GM23248 (cell line): Measurements from ENCODE around the gene CNGA2. TPM values are rescaled to one million over a fixed set of nuclear protein-coding genes. Genes with fewer than 3 reads are reported as not detected.
A peak's percentile ranks its signal among the peaks of the same experiment; 100 is the strongest.

Experiments used
- DNase-seq: peaks from one replicate; pipeline ENCODE4 v3.0.0-alpha.2; 2015
- H2AFZ ChIP-seq: fragments of 200-600 bp; sonication (generic); 2 replicates; pipeline ENCODE4 v1.6.1; 2016; ENCODE audit warnings: antibody characterized with exemption
- H3F3A ChIP-seq: fragments of 200-600 bp; sonication (generic); 2 replicates; pipeline ENCODE4 v1.6.1; 2016; ENCODE audit warnings: mild to moderate bottlenecking, antibody characterized with exemption, mixed run types; ENCODE audit not compliant: insufficient read depth
- H3K27ac ChIP-seq: fragments of 200-600 bp; sonication (generic); 2 replicates; pipeline ENCODE4 v1.5.1; 2016; ENCODE audit warnings: mild to moderate bottlenecking
- H3K27me3 ChIP-seq: fragments of 200-600 bp; sonication (generic); replicated peaks from 2 replicates; pipeline ENCODE4 v1.6.1; 2016; ENCODE audit warnings: mild to moderate bottlenecking; ENCODE audit not compliant: insufficient read depth
- H3K36me3 ChIP-seq: fragments of 200-600 bp; sonication (generic); 2 replicates; pipeline ENCODE4 v1.6.1; 2016; ENCODE audit warnings: low read depth, mild to moderate bottlenecking
- H3K4me1 ChIP-seq: fragments of 200-600 bp; sonication (generic); 2 replicates; pipeline ENCODE4 v1.6.1; 2016; ENCODE audit warnings: mild to moderate bottlenecking; ENCODE audit not compliant: insufficient read depth
- H3K4me2 ChIP-seq: fragments of 200-600 bp; sonication (generic); one replicate; pipeline ENCODE4 v1.6.1; 2016; ENCODE audit warnings: mild to moderate bottlenecking; ENCODE audit not compliant: unreplicated experiment
- H3K4me3 ChIP-seq: fragments of 200-600 bp; sonication (generic); 2 replicates; pipeline ENCODE4 v1.5.1; 2016; ENCODE audit warnings: mild to moderate bottlenecking
- H3K79me2 ChIP-seq: fragments of 200-600 bp; sonication (generic); 2 replicates; pipeline ENCODE4 v1.6.1; 2016; ENCODE audit warnings: mild to moderate bottlenecking; ENCODE audit not compliant: insufficient read depth
- H3K9ac ChIP-seq: fragments of 200-600 bp; sonication (generic); 2 replicates; pipeline ENCODE4 v1.6.1; 2016; ENCODE audit warnings: mild to moderate bottlenecking
- H3K9me2 ChIP-seq: fragments of 200-600 bp; sonication (generic); 2 replicates; pipeline ENCODE4 v1.6.1; 2016; ENCODE audit warnings: mixed run types, mild to moderate bottlenecking, moderate library complexity; ENCODE audit not compliant: insufficient read depth
- H3K9me3 ChIP-seq: fragments of 200-600 bp; sonication (generic); one replicate; pipeline ENCODE4 v1.6.1; 2017; ENCODE audit warnings: low read depth
- H4K20me1 ChIP-seq: fragments of 200-600 bp; sonication (generic); 2 replicates; pipeline ENCODE4 v1.6.0; 2016; ENCODE audit not compliant: insufficient read depth
- EZH2 ChIP-seq: fragments of 200-600 bp; sonication (generic); IDR thresholded peaks from 2 replicates; pipeline ENCODE4 v1.6.1; 2018; ENCODE audit warnings: antibody characterized with exemption, mild to moderate bottlenecking; ENCODE audit not compliant: insufficient read depth, poor library complexity, severe bottlenecking
- EZH2phosphoT487 ChIP-seq: fragments of 200-600 bp; sonication (generic); IDR thresholded peaks from 2 replicates; pipeline ENCODE4 v1.6.1; 2018; ENCODE audit warnings: antibody characterized with exemption, moderate library complexity, mild to moderate bottlenecking, low read depth; ENCODE audit not compliant: insufficient read depth
- WGBS, 2 experiments: methylation state at CpG; one replicate each; pipeline ENCODE4 v1.1.6; 2015 to 2017; ENCODE audit warnings: low lambda C conversion rate in 2 of 2, low coverage in 1 of 2; ENCODE audit errors: missing lambda C conversion rate in 2 of 2; 5-methylcytosine and 5-hydroxymethylcytosine counted together
- in situ Hi-C: fragments of 300-500 bp; cut with MboI; formaldehyde crosslinking; loops from 2 replicates; pipeline ENCODE4 v1.15.0; 2020
- polyA plus RNA-seq: library from polyadenylated mRNA; unstranded; fragments of >200 nt; fragmentation: Nextera tagmentation; extraction: Ambion mirVana; gene quantifications from 2 replicates; pipeline ENCODE4 v1.2.1, GENCODE V29; 2016
- total RNA-seq: library from RNA; depleted of rRNA; stranded (reverse); fragments of >200 nt; shearing (Covaris generic); gene quantifications from 2 replicates; pipeline ENCODE4 v1.2.3, GENCODE V29; 2014

Gene CNGA2
- total and polyA plus RNA-seq, 2 experiments from 2014 or later, result not detected

- H3F3A ChIP-seq, result no peaks in the 10 kb centered on the region
- no peak for TF ChIP-seq EZH2
- TF ChIP-seq EZH2phosphoT487, result no peak
- 82 to 89% methylated on average over 5 to 7 of the region's 7 CpGs for WGBS, 2 experiments
- H3K9ac ChIP-seq, result no peak overlapping the region
- no peaks in the 10 kb centered on the region for H3K79me2 ChIP-seq
- no peak overlapping the region for H3K4me2 ChIP-seq
- H4K20me1 ChIP-seq, result no peaks in the 10 kb centered on the region
- no peaks in the 10 kb centered on the region for H3K27me3 ChIP-seq
- no peak for DNase-seq
- in situ Hi-C loops, result no loop called here
- no peaks in the 10 kb centered on the region for H3K9me2 ChIP-seq
- no peaks in the 10 kb centered on the region for H3K36me3 ChIP-seq
- no peak overlapping the region for H3K4me3 ChIP-seq
- H2AFZ ChIP-seq, result no peak overlapping the region
- H3K27ac ChIP-seq, result no peak overlapping the region
- no peaks in the 10 kb centered on the region for H3K9me3 ChIP-seq
- no peaks in the 10 kb centered on the region for H3K4me1 ChIP-seq
Measured at GRCh38 chrX:151708821-151709220, 25.7 kb upstream of the CNGA2 start.

DNA sequence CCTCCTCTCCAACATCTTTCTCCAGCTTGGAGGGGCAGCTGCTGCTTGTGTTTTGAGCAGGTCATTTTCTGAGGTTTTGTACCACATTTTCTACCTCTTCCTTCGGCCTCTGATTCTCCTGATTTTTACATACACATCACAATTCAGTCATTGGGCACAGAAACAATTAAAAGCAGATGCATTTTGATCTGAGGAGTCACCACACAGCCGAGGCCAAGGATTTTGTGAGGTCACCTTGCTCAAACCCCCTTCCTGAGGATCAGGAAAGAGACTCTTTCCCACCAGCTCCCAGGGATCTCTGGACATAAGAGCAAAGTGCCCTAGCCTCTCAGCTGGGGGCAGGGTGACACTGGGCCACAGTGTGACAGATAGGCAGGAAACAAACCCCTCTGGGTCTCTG lies 24.1 kb upstream of the CNGA2 start:
- H3K9me2 ChIP-seq, result no peaks in the 10 kb centered on the region
- no peaks in the 10 kb centered on the region for H3K27me3 ChIP-seq
- H3K4me2 ChIP-seq, result no peak overlapping the region
- H2AFZ ChIP-seq, result no peak overlapping the region
- peak; percentile 44 for DNase-seq
- no peak overlapping the region for H3K27ac ChIP-seq
- TF ChIP-seq EZH2 (no peak), EZH2phosphoT487 (no peak)
- H4K20me1 ChIP-seq, result no peaks in the 10 kb centered on the region
- no peaks in the 10 kb centered on the region for H3K4me1 ChIP-seq
- no peaks in the 10 kb centered on the region for H3F3A ChIP-seq
- H3K9me3 ChIP-seq, result no peaks in the 10 kb centered on the region
- WGBS, 2 experiments, result 6 to 8% methylated on average over 2 of the region's 2 CpGs
- H3K4me3 ChIP-seq, result no peak overlapping the region
- no peaks in the 10 kb centered on the region for H3K79me2 ChIP-seq
- H3K36me3 ChIP-seq, result no peaks in the 10 kb centered on the region
- no peak overlapping the region for H3K9ac ChIP-seq
- in situ Hi-C loops, result no loop called here

- TF ChIP-seq EZH2, result no peak
- no peaks in the 10 kb centered on the region for H3K9me2 ChIP-seq
- no peaks in the 10 kb centered on the region for H4K20me1 ChIP-seq
- no peak overlapping the region for H3K4me3 ChIP-seq
- DNase-seq, result no peak
- no peaks in the 10 kb centered on the region for H3K27me3 ChIP-seq
- H3K27ac ChIP-seq, result no peak overlapping the region
- no peak overlapping the region for H3K4me2 ChIP-seq
- H3K9me3 ChIP-seq, result no peaks in the 10 kb centered on the region
- in situ Hi-C loops, result no loop called here
- H3K79me2 ChIP-seq, result no peaks in the 10 kb centered on the region
- H2AFZ ChIP-seq, result no peak overlapping the region
- no peaks in the 10 kb centered on the region for H3K36me3 ChIP-seq
- no peaks in the 10 kb centered on the region for H3F3A ChIP-seq
- 30 to 39% methylated on average over 3 to 5 of the region's 5 CpGs for WGBS, 2 experiments
- H3K4me1 ChIP-seq, result no peaks in the 10 kb centered on the region
- no peak overlapping the region for H3K9ac ChIP-seq
Measured at GRCh38 chrX:151711154-151711553, 23.4 kb upstream of the CNGA2 start.

DNA sequence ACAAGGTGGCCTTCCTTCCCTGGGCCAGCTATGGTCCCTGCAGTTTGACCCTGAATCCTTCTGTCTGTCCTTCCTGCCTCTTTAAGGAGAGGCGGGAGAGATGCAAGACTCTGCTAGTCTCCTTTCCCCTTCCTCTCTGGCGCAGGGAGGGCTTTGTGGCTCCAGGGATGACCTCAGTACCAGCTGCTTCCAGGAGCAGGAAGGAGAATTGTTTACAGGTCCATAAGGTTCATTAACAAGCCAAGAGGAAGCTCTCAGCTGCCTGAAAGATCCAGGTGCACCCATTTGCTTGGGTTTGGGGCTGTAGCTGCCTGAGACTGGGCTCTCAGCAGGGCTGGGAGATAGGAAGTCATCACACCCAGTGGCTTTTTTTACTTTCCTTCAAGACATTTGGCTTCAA lies 22.8 kb upstream of the CNGA2 start:
- Histone ChIP-seq H3K27ac (no peak overlapping the region), H3K79me2 (no peaks in the 10 kb centered on the region), H3K4me1 (no peaks in the 10 kb centered on the region), H3F3A (no peaks in the 10 kb centered on the region), H3K9ac (no peak overlapping the region), H3K9me2 (no peaks in the 10 kb centered on the region), H2AFZ (no peak overlapping the region), H3K4me3 (no peak overlapping the region), H3K4me2 (no peak overlapping the region), H4K20me1 (no peaks in the 10 kb centered on the region), H3K36me3 (no peaks in the 10 kb centered on the region), H3K9me3 (no peaks in the 10 kb centered on the region), H3K27me3 (no peaks in the 10 kb centered on the region)
- TF ChIP-seq EZH2phosphoT487 (no peak), EZH2 (no peak)
- 8 to 20% methylated on average over 1 to 2 of the region's 2 CpGs for WGBS, 2 experiments
- in situ Hi-C loops, result no loop called here
- no peak for DNase-seq

DNA sequence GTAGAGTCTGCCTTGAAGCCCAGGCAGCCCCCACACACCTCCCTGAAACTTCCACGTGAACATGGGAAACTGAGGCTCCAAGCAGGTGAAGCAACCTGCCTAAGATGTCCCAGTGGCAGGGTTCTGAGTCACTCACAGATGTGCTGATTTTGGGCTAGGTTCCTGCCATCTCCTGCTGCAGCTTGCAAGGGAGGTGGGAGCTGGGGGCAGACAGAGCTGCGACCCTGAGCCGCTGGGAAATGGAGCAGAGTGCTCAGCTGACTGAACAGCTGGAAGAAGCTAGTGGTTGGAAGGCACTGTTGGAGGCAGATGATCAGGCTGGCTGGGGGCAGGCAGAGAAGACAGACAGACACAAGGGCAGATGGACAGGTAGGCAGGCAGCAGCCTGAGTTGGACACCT lies 22.3 kb upstream of the CNGA2 start:
- 4 to 10% methylated on average over 3 of the region's 3 CpGs for WGBS, 2 experiments
- H3K9me3 ChIP-seq, result no peaks in the 10 kb centered on the region
- no peak overlapping the region for H3K27ac ChIP-seq
- no peaks in the 10 kb centered on the region for H3K9me2 ChIP-seq
- no peak overlapping the region for H3K9ac ChIP-seq
- no peak overlapping the region for H3K4me2 ChIP-seq
- no peaks in the 10 kb centered on the region for H3F3A ChIP-seq
- TF ChIP-seq EZH2phosphoT487 (no peak), EZH2 (no peak)
- H3K36me3 ChIP-seq, result no peaks in the 10 kb centered on the region
- in situ Hi-C loops, result no loop called here
- no peak overlapping the region for H2AFZ ChIP-seq
- DNase-seq, result no peak
- H3K4me3 ChIP-seq, result no peak overlapping the region
- no peaks in the 10 kb centered on the region for H4K20me1 ChIP-seq
- H3K27me3 ChIP-seq, result no peaks in the 10 kb centered on the region
- H3K79me2 ChIP-seq, result no peaks in the 10 kb centered on the region
- no peaks in the 10 kb centered on the region for H3K4me1 ChIP-seq
